H9 (cell line): ENCODE results near the gene STK10. TPM values are rescaled to one million over a fixed set of nuclear protein-coding genes. Genes with fewer than 3 reads are reported as not detected.

ENCODE experiments used
- DNase-seq: peaks from one replicate; pipeline ENCODE4 v3.0.0-alpha.2; 2017
- H2AFZ ChIP-seq: one replicate; pipeline ENCODE4 v1.6.1; 2013; ENCODE audit warnings: mild to moderate bottlenecking, low read length, control low read depth, moderate library complexity
- H2AK5ac ChIP-seq: 2 replicates; pipeline ENCODE4 v1.6.1; 2013; ENCODE audit warnings: low read length, control low read depth, mixed read lengths; ENCODE audit not compliant: insufficient read length
- H2BK120ac ChIP-seq: one replicate; pipeline ENCODE4 v1.6.1; 2013; ENCODE audit warnings: low read depth, mild to moderate bottlenecking, low read length, control low read depth, inconsistent platforms; ENCODE audit not compliant: poor library complexity, severe bottlenecking
- H2BK12ac ChIP-seq: 2 replicates; pipeline ENCODE4 v1.6.1; 2013; ENCODE audit warnings: low read length, control low read depth, mixed read lengths, low read depth; ENCODE audit not compliant: insufficient read length
- H2BK15ac ChIP-seq: 2 replicates; pipeline ENCODE4 v1.6.1; 2013; ENCODE audit warnings: low read depth, low read length, control low read depth
- H2BK20ac ChIP-seq: one replicate; pipeline ENCODE4 v1.6.1; 2013; ENCODE audit warnings: low read depth, mild to moderate bottlenecking, low read length, control low read depth, inconsistent platforms; ENCODE audit not compliant: poor library complexity, severe bottlenecking
- H2BK5ac ChIP-seq: 2 replicates; pipeline ENCODE4 v1.6.1; 2013; ENCODE audit warnings: low read length, control low read depth, mixed read lengths; ENCODE audit not compliant: insufficient read length
- H3K14ac ChIP-seq: 2 replicates; pipeline ENCODE4 v1.6.1; 2013; ENCODE audit warnings: low read length, control low read depth; ENCODE audit not compliant: insufficient read depth
- H3K18ac ChIP-seq: 2 replicates; pipeline ENCODE4 v1.6.1; 2013; ENCODE audit warnings: low read depth, mild to moderate bottlenecking, mixed read lengths, low read length, control low read depth; ENCODE audit not compliant: insufficient read length
- H3K23ac ChIP-seq: 2 replicates; pipeline ENCODE4 v1.6.1; 2013; ENCODE audit warnings: low read length, control low read depth, mixed read lengths, low read depth; ENCODE audit not compliant: insufficient read length
- H3K23me2 ChIP-seq: 2 replicates; pipeline ENCODE4 v1.6.1; 2013; ENCODE audit warnings: low read depth, mild to moderate bottlenecking, mixed read lengths, low read length, control low read depth; ENCODE audit not compliant: insufficient read length, poor library complexity, severe bottlenecking
- H3K27ac ChIP-seq: 2 replicates; pipeline ENCODE4 v1.5.1; 2013; ENCODE audit warnings: low read length, control low read depth, mixed read lengths, low read depth; ENCODE audit not compliant: insufficient read length
- H3K27me3 ChIP-seq: 2 replicates; pipeline ENCODE4 v1.6.1; 2013; ENCODE audit warnings: low read length, control low read depth, inconsistent platforms; ENCODE audit not compliant: insufficient read depth
- H3K4ac ChIP-seq: 2 replicates; pipeline ENCODE4 v1.6.1; 2013; ENCODE audit warnings: low read depth, mild to moderate bottlenecking, control low read depth, inconsistent platforms, low read length, moderate library complexity
- H3K4me1 ChIP-seq: 2 replicates; pipeline ENCODE4 v1.6.1; 2013; ENCODE audit warnings: low read length, control low read depth, inconsistent platforms; ENCODE audit not compliant: insufficient read depth
- H3K4me2 ChIP-seq: 2 replicates; pipeline ENCODE4 v1.6.1; 2013; ENCODE audit warnings: low read length, control low read depth, mixed read lengths; ENCODE audit not compliant: insufficient read length, insufficient read depth
- H3K56ac ChIP-seq: 2 replicates; pipeline ENCODE4 v1.6.1; 2013; ENCODE audit warnings: low read depth, mild to moderate bottlenecking, mixed read lengths, low read length, control low read depth; ENCODE audit not compliant: insufficient read length
- H3K79me1 ChIP-seq: 2 replicates; pipeline ENCODE4 v1.6.1; 2013; ENCODE audit warnings: low read depth, mild to moderate bottlenecking, moderate library complexity, low read length, control low read depth, inconsistent platforms; ENCODE audit not compliant: insufficient read depth, poor library complexity, severe bottlenecking
- H3K79me2 ChIP-seq: 2 replicates; pipeline ENCODE4 v1.6.1; 2013; ENCODE audit warnings: low read length, control low read depth, inconsistent platforms; ENCODE audit not compliant: insufficient read depth
- H3K9ac ChIP-seq: 2 replicates; pipeline ENCODE4 v1.6.1; 2013; ENCODE audit warnings: low read length, control low read depth, mixed read lengths; ENCODE audit not compliant: insufficient read length; ENCODE audit errors: extremely low read depth
- H3K9me3 ChIP-seq: one replicate; pipeline ENCODE4 v1.6.1; 2013; ENCODE audit warnings: low read depth, low read length, inconsistent platforms; ENCODE audit not compliant: control insufficient read depth
- H3T11ph ChIP-seq: one replicate; pipeline ENCODE4 v1.6.1; 2013; ENCODE audit warnings: mild to moderate bottlenecking, low read length, control low read depth, inconsistent platforms
- H4K20me1 ChIP-seq: one replicate; pipeline ENCODE4 v1.6.1; 2013; ENCODE audit not compliant: control insufficient read depth, insufficient read length, insufficient read depth
- H4K5ac ChIP-seq: 2 replicates; pipeline ENCODE4 v1.6.1; 2013; ENCODE audit warnings: low read depth, mild to moderate bottlenecking, mixed read lengths, low read length, control low read depth; ENCODE audit not compliant: insufficient read length
- H4K8ac ChIP-seq: replicated peaks from 2 replicates; pipeline ENCODE4 v1.6.1; 2013; ENCODE audit warnings: low read length, control low read depth, mixed read lengths, low read depth; ENCODE audit not compliant: insufficient read length
- H4K91ac ChIP-seq: 2 replicates; pipeline ENCODE4 v1.6.1; 2013; ENCODE audit warnings: low read depth, mild to moderate bottlenecking, moderate library complexity, mixed read lengths, low read length, control low read depth; ENCODE audit not compliant: insufficient read length
- H3K27ac Mint-ChIP-seq, 3 experiments: 2 replicates in 2 of 3; 3 replicates in 1 of 3; pipeline ENCODE4 v1.8.0; 2020 to 2021; ENCODE audit warnings: mixed read lengths in 3 of 3, mild to moderate bottlenecking in 1 of 3, moderate library complexity in 1 of 3
- H3K27me3 Mint-ChIP-seq: 2 replicates; pipeline ENCODE4 v1.8.0; 2021; ENCODE audit warnings: low read depth, mild to moderate bottlenecking, moderate library complexity, mixed read lengths
- H3K36me3 Mint-ChIP-seq, 3 experiments: 2 replicates in 2 of 3; 3 replicates in 1 of 3; pipeline ENCODE4 v1.8.0; 2020 to 2021; ENCODE audit warnings: low read depth in 3 of 3, mixed read lengths in 3 of 3; ENCODE audit not compliant: insufficient read depth in 1 of 3
- H3K4me1 Mint-ChIP-seq, 2 experiments: 2 replicates each; pipeline ENCODE4 v1.8.0; 2020; ENCODE audit warnings: mixed read lengths in 2 of 2
- H3K4me3 Mint-ChIP-seq, 2 experiments: 2 replicates in 1 of 2; 3 replicates in 1 of 2; pipeline ENCODE4 v1.8.0; 2020 to 2021; ENCODE audit warnings: mild to moderate bottlenecking in 2 of 2, mixed read lengths in 2 of 2, moderate library complexity in 1 of 2
- H3K9me3 Mint-ChIP-seq, 2 experiments: 2 replicates in 1 of 2; 3 replicates in 1 of 2; pipeline ENCODE4 v1.8.0; 2020; ENCODE audit warnings: mild to moderate bottlenecking in 2 of 2, mixed read lengths in 2 of 2, moderate library complexity in 1 of 2
- WGBS: extraction: QIAGEN DNeasy Blood & Tissue Kit; methylation state at CpG from one replicate; pipeline ENCODE4 v1.1.7; 2013; ENCODE audit warnings: missing lambda C conversion rate, low lambda C conversion rate, mixed read lengths; ENCODE audit not compliant: insufficient read length; ENCODE audit errors: extremely low coverage; 5-methylcytosine and 5-hydroxymethylcytosine counted together
- total RNA-seq: library from RNA; stranded (reverse); gene quantifications from 2 replicates; pipeline ENCODE4 v1.2.1, GENCODE V29; 2021
- TF ChIP-seq, protein P1 (sequence below): fragments of 200-600 bp; sonication (generic); conservative IDR thresholded peaks from 3 replicates; pipeline ENCODE4 v1.8.0; 2021; ENCODE audit warnings: antibody characterized with exemption, mild to moderate bottlenecking

Gene STK10
- total RNA-seq, 1 experiment from 2014 or later = 14.6 TPM

DNA sequence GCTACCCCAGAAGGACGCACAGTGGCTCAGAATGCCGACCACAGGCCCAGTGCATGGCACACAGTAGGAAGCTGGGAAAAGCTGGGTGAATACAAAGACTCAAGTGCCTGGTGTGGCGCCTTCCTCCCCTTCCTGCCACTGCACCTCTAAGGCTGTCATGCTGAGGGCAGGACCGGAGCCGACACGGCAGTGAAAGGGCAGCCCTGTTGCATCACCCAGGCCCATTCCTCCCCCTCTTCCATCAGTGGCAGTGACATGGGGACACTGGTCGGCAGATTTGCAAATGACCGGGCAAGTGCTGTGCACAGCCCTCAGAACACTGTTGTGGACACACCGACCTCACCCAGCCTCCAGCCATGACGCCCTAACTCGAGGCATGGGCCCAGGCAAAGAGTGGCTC lies 84.0 kb downstream of the STK10 start:
- Mint-ChIP-seq H3K27me3 (no peaks in the 10 kb centered on the region), H3K36me3 (peaks cover 4 to 11% (median 6%) of the 10 kb centered on the region in 3 experiments; a peak in 5 of 7 replicates), H3K27ac (peak overlapping the region; percentile 54 to 95 (median 77); a peak in 5 of 7 replicates), H3K4me3 (no peak overlapping the region; a peak in 1 of 5 replicates), H3K4me1 (peaks cover 33 to 40% of the 10 kb centered on the region in 2 experiments), H3K9me3 (no peaks in the 10 kb centered on the region)
- Histone ChIP-seq H2AK5ac (no peak overlapping the region), H4K5ac (no peak overlapping the region), H2BK120ac (no peak overlapping the region), H3K4ac (no peak overlapping the region), H2AFZ (no peak overlapping the region), H3K4me2 (no peak overlapping the region), H4K91ac (no peak overlapping the region), H3K79me2 (no peaks in the 10 kb centered on the region), H3T11ph (no peak overlapping the region), H3K23me2 (no peaks in the 10 kb centered on the region), H2BK5ac (no peak overlapping the region), H3K23ac (no peak overlapping the region), H3K27me3 (no peaks in the 10 kb centered on the region), H4K8ac (no peak overlapping the region), H3K27ac (peak overlapping the region; percentile 18), H3K56ac (no peak overlapping the region), H2BK15ac (no peak overlapping the region), H3K9ac (no peak overlapping the region), H3K9me3 (no peaks in the 10 kb centered on the region), H2BK12ac (no peak overlapping the region), H3K14ac (peak overlapping the region; percentile 21; the same call in 1 of the 2 replicates), H3K4me1 (peaks cover 8% of the 10 kb centered on the region; the same call in 1 of the 2 replicates), H4K20me1 (no peaks in the 10 kb centered on the region), H2BK20ac (no peak overlapping the region), H3K79me1 (no peaks in the 10 kb centered on the region), H3K18ac (no peak overlapping the region)
- whole genome bisulfite sequencing = no CpG with 5 or more reads among the region's 11 CpGs
- TF ChIP-seq, protein P1, sequence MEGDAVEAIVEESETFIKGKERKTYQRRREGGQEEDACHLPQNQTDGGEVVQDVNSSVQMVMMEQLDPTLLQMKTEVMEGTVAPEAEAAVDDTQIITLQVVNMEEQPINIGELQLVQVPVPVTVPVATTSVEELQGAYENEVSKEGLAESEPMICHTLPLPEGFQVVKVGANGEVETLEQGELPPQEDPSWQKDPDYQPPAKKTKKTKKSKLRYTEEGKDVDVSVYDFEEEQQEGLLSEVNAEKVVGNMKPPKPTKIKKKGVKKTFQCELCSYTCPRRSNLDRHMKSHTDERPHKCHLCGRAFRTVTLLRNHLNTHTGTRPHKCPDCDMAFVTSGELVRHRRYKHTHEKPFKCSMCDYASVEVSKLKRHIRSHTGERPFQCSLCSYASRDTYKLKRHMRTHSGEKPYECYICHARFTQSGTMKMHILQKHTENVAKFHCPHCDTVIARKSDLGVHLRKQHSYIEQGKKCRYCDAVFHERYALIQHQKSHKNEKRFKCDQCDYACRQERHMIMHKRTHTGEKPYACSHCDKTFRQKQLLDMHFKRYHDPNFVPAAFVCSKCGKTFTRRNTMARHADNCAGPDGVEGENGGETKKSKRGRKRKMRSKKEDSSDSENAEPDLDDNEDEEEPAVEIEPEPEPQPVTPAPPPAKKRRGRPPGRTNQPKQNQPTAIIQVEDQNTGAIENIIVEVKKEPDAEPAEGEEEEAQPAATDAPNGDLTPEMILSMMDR = no peak
- peak; percentile 50 for DNase-seq
